ENCODE data around the gene MORN3. TPM values are rescaled to one million over a fixed set of nuclear protein-coding genes. Genes with fewer than 3 reads are reported as not detected.
"Not testable (repeated sequence)": the region's sequence is repeated elsewhere in the genome, so short reads cannot be mapped to it uniquely, and the experiment has no call there.

The MORN3 gene
- total and polyA plus RNA-seq, 12 donors, result 0.05 to 0.41 (median 0.25) TPM; not detected in 5

GRCh38 chr12:121676190-121676589 is 6.7 kb upstream of the MORN3 start:
- Histone ChIP-seq H3K27ac (no peak overlapping the region), H3K9me3 (replicated peaks in 1 of 3) (no peaks in the 10 kb centered on the region), H3K4me1 (replicated peaks in 1 of 2) (peaks cover 0 to 14% of the 10 kb centered on the region in 2 donors), H3K27me3 (no peaks in the 10 kb centered on the region), H3K4me3 (no peak overlapping the region), H3K36me3 (replicated peaks in 1 of 2) (no peaks in the 10 kb centered on the region)
- intact Hi-C loops (cut with DNase I), result loop anchor here (5.0 to 10.0 kb wide), 3 partner anchors 124 to 181 kb away; no protein-coding TSS in a partner anchor
- no peak for DNase-seq
- 92 to 99% (median 96%) methylated on average over 5 of the region's 5 CpGs for WGBS, 4 donors
- TF ChIP-seq POLR2A (IDR thresholded peaks at IDR 0.05) (no peak), CTCF (IDR thresholded peaks at IDR 0.05) (no peak)

GRCh38 chr12:121673013-121673511 is 3.6 kb upstream of the MORN3 start:
- peak in 4 of 7 donors; percentile 19 to 72 (median 36) for DNase-seq
- Histone ChIP-seq H3K4me1 (replicated peaks in 1 of 2) (peaks cover 0 to 14% of the 10 kb centered on the region in 2 donors), H3K4me3 (peak overlapping the region in 1 of 4 donors; percentile 60), H3K27me3 (no peaks in the 10 kb centered on the region), H3K27ac (peak overlapping the region in 2 of 5 donors; percentile 2 to 3), H3K36me3 (replicated peaks in 1 of 2) (no peaks in the 10 kb centered on the region), H3K9me3 (replicated peaks in 1 of 3) (no peaks in the 10 kb centered on the region)
- intact Hi-C loops (cut with DNase I), result loop anchor here in 1 of 2 donors (10.0 kb wide), 1 partner anchor 178 kb away; no protein-coding TSS in a partner anchor
- TF ChIP-seq POLR2A (IDR thresholded peaks at IDR 0.05), result no peak
- no peak for TF ChIP-seq CTCF (IDR thresholded peaks at IDR 0.05)
- WGBS, 4 donors, result 51 to 64% (median 56%) methylated on average over 12 of the region's 12 CpGs

GRCh38 chr12:121668750-121669520 is 519 bp downstream of the MORN3 start:
- no peaks in the 10 kb centered on the region for H3K27me3 ChIP-seq
- peaks cover 0 to 14% of the 10 kb centered on the region in 2 donors for H3K4me1 ChIP-seq (replicated peaks in 1 of 2)
- WGBS, 4 donors, result 71 to 86% (median 80%) methylated on average over 14 to 18 of the region's 18 CpGs
- intact Hi-C loops (cut with DNase I), result loop anchor here in 1 of 2 donors (5.0 kb wide), 2 partner anchors 42 to 182 kb away; partner anchors contain the start of gene ORAI1
- H3K9me3 ChIP-seq (replicated peaks in 1 of 3), result no peaks in the 10 kb centered on the region
- TF ChIP-seq POLR2A (IDR thresholded peaks at IDR 0.05) (no peak), CTCF (IDR thresholded peaks at IDR 0.05) (peak; percentile 30 to 58 (median 41))
- no peak overlapping the region for H3K27ac ChIP-seq
- H3K4me3 ChIP-seq, result no peak overlapping the region
- no peaks in the 10 kb centered on the region for H3K36me3 ChIP-seq (replicated peaks in 1 of 2)
- DNase-seq, result peak in 3 of 7 donors; percentile 37 to 55 (median 52)

GRCh38 chr12:121666829-121667228 is 2.6 kb downstream of the MORN3 start:
- intact Hi-C loops (cut with DNase I), result loop anchor here in 1 of 2 donors (5.0 kb wide), 2 partner anchors 40 to 180 kb away; partner anchors contain the start of gene ORAI1

More at GRCh38 chr12:121666829-121667228, 2.6 kb downstream of the MORN3 start:
- not testable (repeated sequence) for H3K27me3 ChIP-seq; H3K9me3 ChIP-seq (replicated peaks in 1 of 3); H3K27ac ChIP-seq; H3K36me3 ChIP-seq (replicated peaks in 1 of 2); H3K4me1 ChIP-seq (replicated peaks in 1 of 2); H3K4me3 ChIP-seq; DNase-seq
- 77 to 87% (median 80%) methylated on average over 6 of the region's 6 CpGs for WGBS, 4 donors

Measured in adrenal gland (tissue), 12 donors.